G401.6 (cell line): ENCODE data around the gene TATDN2.
A peak's percentile ranks its signal among the peaks of the same experiment; 100 is the strongest.

ENCODE experiments used
- FAIRE-seq: peaks from 2 replicates; lab custom pipeline; 2012; peaks lifted over from hg19 to GRCh38; lab: Jason Lieb, UNC

The TATDN2 gene

DNA sequence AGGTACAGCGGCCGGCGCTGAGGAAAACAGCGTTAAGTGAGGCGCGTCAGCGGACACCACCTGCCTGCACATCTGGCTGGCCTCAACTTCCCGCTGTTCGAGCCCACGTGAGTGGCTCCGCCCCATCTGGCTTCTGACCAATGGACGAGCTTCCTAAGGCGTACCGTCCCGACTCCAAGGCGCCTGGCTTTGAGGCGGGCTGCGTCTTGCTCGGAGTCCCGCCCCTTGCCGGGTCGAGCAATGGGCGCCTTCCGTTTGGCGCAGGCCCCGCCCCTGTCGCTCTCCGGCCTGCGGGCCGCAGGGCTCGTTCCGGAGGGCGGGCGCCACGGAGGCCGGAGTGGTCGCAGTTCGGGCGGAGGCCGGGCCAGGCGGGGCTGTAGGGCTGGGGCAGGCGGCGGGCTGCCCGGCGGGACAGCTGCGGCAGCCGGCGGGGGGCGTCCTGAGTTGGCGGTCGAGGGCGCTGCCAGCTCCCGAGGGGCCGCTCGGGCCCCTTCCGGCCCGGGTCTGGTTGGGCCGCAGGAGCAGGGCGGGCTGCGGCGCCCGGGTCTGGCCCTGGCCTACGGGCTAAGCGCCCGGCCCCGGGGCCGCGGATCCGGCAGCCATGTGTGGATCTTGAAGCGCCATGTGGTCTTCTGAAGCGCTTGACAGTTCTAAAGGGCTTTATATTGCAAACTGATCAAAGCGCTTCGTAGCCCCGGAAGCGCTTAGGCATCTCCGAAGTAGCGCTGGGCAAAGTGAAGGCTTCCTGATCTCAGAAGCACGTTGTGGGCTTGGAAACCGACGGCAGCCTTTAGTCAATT lies at the start of gene TATDN2:
Gene TATDN2 (plus strand): TSS at position 276 of the 800 bp plus-strand sequence. CDS start 742 bp downstream, outside the sequence.
- peak; percentile 77 for FAIRE-seq

GRCh38 chr3:10198761-10199649 lies 49.3 kb upstream of the TATDN2 start:
- FAIRE-seq = no peak

GRCh38 chr3:10204921-10205320 lies 43.3 kb upstream of the TATDN2 start:
- FAIRE-seq = no peak

GRCh38 chr3:10205451-10206165 lies 42.7 kb upstream of the TATDN2 start:
- FAIRE-seq = no peak

DNA sequence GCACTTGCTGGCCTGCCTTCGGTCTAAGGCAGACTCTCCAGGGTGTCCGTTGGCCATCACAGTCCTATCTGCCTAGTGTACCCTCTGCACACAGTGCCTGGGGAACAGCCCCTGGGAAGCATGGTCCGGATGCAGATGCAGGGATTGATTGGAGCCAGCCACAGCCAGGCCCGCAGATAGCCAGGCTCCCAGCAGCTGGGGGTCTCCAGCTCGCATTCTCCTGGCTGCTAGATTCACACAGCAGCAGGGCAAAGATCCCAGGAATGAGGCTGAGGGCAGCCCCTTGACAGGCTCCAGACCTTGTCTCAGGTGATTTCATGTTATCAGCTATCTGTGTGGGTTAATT lies 42.1 kb upstream of the TATDN2 start:
- no peak for FAIRE-seq

- no peak for FAIRE-seq
These were observed 35.0 kb upstream of the TATDN2 start for GRCh38 chr3:10213156-10213792.

DNA sequence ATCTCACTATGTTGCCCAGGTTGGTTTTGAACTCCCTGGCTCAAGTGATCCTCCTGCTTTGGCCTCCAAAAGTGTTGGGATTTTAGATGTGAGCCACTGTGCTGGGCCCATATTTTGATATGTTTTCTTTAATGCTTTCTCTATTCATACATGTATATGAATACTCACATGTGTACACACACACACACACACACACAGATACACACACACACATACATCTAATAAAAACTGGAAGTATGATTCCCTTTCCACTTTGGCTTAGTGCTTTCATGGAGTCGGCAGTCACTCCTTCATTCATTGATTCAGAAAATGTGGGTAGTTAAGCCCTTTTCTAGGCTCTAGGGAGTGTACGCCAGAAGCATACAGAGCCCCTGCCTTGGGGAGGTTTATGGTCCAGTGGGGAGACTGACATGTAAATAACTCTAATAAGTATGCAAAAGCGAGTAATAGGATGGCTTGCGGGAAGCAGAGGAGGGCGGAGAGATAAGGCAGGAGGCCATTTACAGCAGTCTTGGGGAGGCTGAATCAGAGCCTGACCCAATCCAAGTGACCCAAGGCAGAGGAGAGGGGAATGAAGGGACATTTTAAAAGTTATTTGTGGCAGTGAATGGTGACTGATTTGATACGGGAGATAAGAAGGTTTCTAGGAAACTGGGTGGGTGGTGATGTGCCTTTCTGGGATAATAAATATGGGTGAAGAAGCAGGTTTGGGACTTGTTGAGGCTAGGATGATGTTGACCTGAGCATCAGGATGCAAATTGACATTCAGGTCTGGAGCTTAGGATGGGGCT lies 32.5 kb upstream of the TATDN2 start:
- FAIRE-seq = no peak

DNA sequence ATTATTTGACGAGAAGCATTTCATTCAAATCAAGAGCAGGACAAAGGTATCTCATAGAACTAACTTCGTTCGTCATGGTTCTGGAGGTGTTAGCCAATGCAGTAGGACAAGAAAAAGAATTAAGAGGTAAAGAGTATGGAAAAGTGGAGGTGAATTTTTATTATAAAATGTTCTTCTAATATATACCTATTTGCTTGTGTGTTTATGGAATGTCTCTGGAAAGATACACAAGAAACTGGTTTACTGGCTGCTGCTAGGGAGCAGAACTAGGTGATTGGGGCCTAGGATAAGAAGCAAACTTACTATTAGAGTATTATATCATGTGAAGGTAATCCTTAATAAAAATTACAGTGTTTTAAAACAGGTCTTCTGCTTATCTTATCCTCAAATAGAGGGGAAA lies 30.9 kb upstream of the TATDN2 start:
- FAIRE-seq = no peak

- no peak for FAIRE-seq
These were observed 28.5 kb upstream of the TATDN2 start for GRCh38 chr3:10219737-10220136.

GRCh38 chr3:10223676-10224639 lies 24.3 kb upstream of the TATDN2 start:
- no peak for FAIRE-seq

GRCh38 chr3:10224794-10225665 lies 23.2 kb upstream of the TATDN2 start:
- peak; percentile 60 for FAIRE-seq

DNA sequence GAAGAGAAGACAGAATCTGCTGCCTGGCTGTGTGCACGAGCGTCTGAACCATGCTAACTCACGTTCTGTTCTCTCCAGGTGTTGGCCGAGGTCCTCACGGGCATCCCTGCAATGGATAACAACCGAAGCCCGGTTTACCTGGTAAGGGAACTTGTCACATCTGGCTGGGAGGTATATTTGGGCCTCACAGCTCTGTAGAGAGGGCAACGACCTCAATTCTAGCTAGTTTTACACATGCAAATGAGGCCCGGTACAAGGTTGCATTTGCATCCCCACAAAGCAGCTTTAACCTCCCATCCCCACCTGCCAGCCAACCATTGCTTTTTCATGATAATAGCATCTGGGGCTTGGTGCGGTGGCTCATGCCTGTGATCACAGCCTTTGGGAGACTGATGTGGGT lies 22.0 kb upstream of the TATDN2 start:
- FAIRE-seq = no peak

- FAIRE-seq = no peak
These were observed 19.9 kb upstream of the TATDN2 start for GRCh38 chr3:10228248-10228950.

- no peak for FAIRE-seq
These were observed 18.7 kb upstream of the TATDN2 start for GRCh38 chr3:10229576-10229975.

DNA sequence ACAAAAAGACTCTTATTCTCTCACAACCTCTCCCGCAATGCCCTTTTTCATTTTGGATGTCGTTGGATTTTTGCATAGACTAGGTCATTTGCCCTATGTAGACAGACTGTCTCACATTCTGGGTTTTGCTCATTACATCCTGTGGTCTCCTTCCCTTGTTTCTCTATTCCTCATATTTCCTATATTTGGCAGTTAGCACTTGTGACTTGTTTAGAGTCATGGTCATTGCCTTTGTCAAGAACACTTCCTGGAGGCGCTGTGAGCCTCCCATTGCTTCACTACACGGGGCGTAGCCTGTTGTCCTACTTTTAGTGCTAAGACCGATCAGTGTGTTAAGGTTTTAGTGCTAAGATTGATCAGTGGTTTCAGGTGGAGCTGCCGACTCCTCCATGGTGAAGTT lies 16.1 kb upstream of the TATDN2 start:
- FAIRE-seq = no peak

DNA sequence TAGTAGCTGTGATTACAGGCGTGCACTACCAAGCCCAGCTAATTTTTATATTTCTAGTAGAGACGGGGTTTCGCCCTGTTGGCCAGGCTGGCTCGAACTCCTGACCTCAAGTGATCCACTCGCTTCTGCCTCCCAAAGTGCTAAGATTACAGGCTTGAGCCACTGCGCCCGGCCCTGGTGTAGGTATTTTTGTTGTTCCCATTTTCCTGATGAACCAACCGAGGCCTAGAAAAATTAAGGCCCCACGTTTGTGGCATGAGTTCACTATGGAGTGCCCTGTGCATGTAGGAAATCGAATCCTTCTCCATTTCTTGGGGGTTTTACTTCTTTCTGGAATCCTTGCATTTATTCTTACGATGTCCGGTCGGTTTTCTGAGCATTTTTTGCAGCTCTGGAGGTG lies 14.3 kb upstream of the TATDN2 start:
- no peak for FAIRE-seq

- no peak for FAIRE-seq
These were observed 13.6 kb upstream of the TATDN2 start for GRCh38 chr3:10234526-10235230.

GRCh38 chr3:10235551-10235950 lies 12.7 kb upstream of the TATDN2 start:
- FAIRE-seq = no peak
